GM18520 (cell line): ENCODE data around the gene UMAD1.

ENCODE experiments used
- ATAC-seq: cut with Tn5 transposase; IDR thresholded peaks from one replicate; pipeline ENCODE4 v1.9.1; 2021; ENCODE audit not compliant: unreplicated experiment

The UMAD1 gene

GRCh38 chr7:7640221-7641128 is at the start of gene UMAD1:
UMAD1 (plus strand) TSS chr7:7640752; CDS start chr7:7673372, 32,620 bp downstream.
- peak; percentile 97 for ATAC-seq

GRCh38 chr7:7595451-7595850 is 45.1 kb upstream of the UMAD1 start:
- no peak for ATAC-seq

- ATAC-seq, result no peak
Measured at GRCh38 chr7:7596176-7596575, 44.4 kb upstream of the UMAD1 start.

GRCh38 chr7:7607010-7607409 is 33.5 kb upstream of the UMAD1 start:
- ATAC-seq, result no peak

GRCh38 chr7:7609330-7609729 is 31.2 kb upstream of the UMAD1 start:
- no peak for ATAC-seq

- no peak for ATAC-seq
Measured at GRCh38 chr7:7612519-7612918, 28.0 kb upstream of the UMAD1 start.

GRCh38 chr7:7613210-7613609 is 27.3 kb upstream of the UMAD1 start:
- ATAC-seq, result no peak

- no peak for ATAC-seq
Measured at GRCh38 chr7:7614018-7614741, 26.4 kb upstream of the UMAD1 start.

- no peak for ATAC-seq
Measured at GRCh38 chr7:7617550-7617949, 23.0 kb upstream of the UMAD1 start.

GRCh38 chr7:7618410-7618809 is 22.1 kb upstream of the UMAD1 start:
- no peak for ATAC-seq

GRCh38 chr7:7620236-7620635 is 20.3 kb upstream of the UMAD1 start:
- no peak for ATAC-seq

- ATAC-seq, result no peak
Measured at GRCh38 chr7:7620644-7621210, 19.8 kb upstream of the UMAD1 start.

GRCh38 chr7:7628476-7628875 is 12.1 kb upstream of the UMAD1 start:
- ATAC-seq, result no peak

GRCh38 chr7:7630626-7631329 is 9.8 kb upstream of the UMAD1 start:
- no peak for ATAC-seq

- no peak for ATAC-seq
Measured at GRCh38 chr7:7639421-7639820, 1.1 kb upstream of the UMAD1 start.

- ATAC-seq, result no peak
Measured at GRCh38 chr7:7639847-7640220, 718 bp upstream of the UMAD1 start.

GRCh38 chr7:7641129-7641663 is 644 bp downstream of the UMAD1 start:
- ATAC-seq, result no peak

GRCh38 chr7:7642081-7642480 is 1.5 kb downstream of the UMAD1 start:
- no peak for ATAC-seq

GRCh38 chr7:7647495-7648036 is 7.0 kb downstream of the UMAD1 start:
- ATAC-seq, result no peak

- no peak for ATAC-seq
Measured at GRCh38 chr7:7650682-7651206, 10.2 kb downstream of the UMAD1 start.
